K562 (cell line): ENCODE results near the gene SCN8A. TPM values are rescaled to one million over a fixed set of nuclear protein-coding genes. Genes with fewer than 3 reads are reported as not detected.

Experiments
- ATAC-seq: fragments of 200-7000 bp; cut with Tn5 transposase; 3 replicates; pipeline ENCODE4 v1.9.1; 2020; ENCODE audit warnings: moderate library complexity
- BruUV-seq: library from RNA; stranded (reverse); fragments of 400-500 nt; replicated peaks from 2 replicates; lab custom pipeline; 2021; lab: Mats Ljungman, UMichigan
- CTCF ChIA-PET: fragments of 300-600 bp; formaldehyde crosslinking; extraction: SDS; loops from one replicate; lab custom pipeline; 2021; ENCODE audit warnings: low intra/inter-chr PET ratio; lab: Yijun Ruan, JAX
- POLR2A ChIA-PET: fragments of 300-600, 350-650 bp; sonication (Branson Sonifier 250); formaldehyde crosslinking; extraction: SDS; loops from one replicate; lab custom pipeline; 2021; ENCODE audit warnings: antibody characterized with exemption, inconsistent platforms; lab: Yijun Ruan, JAX
- DNase-seq, 4 experiments: peaks; one replicate each; pipeline versions ENCODE4 v3.0.0 to v3.0.0-alpha.2; 2011 to 2018; ENCODE audit warnings: low spot score in 3 of 4, mixed read lengths in 3 of 4; ENCODE audit errors: extremely low read depth in 1 of 4
- FAIRE-seq: peaks from 2 replicates; lab custom pipeline; 2011; peaks lifted over from hg19 to GRCh38; lab: Jason Lieb, UNC
- H2AFZ ChIP-seq: 2 replicates; pipeline ENCODE4 v1.6.0; 2011; ENCODE audit warnings: low read depth, low read length, control low read depth, inconsistent platforms
- H3K27ac ChIP-seq: fragments of 200-600 bp; 3 replicates; pipeline ENCODE4 v1.8.0; 2011; ENCODE audit warnings: low read depth, mild to moderate bottlenecking, control low read depth, inconsistent platforms, low read length, moderate library complexity, mixed read lengths; ENCODE audit errors: extremely low read depth
- H3K27me3 ChIP-seq, 2 experiments: fragments of 300-600 bp in 1 of 2; 2 replicates in 1 of 2; 3 replicates in 1 of 2; pipeline versions ENCODE4 v1.6.0 to v1.8.0; 2011; ENCODE audit warnings: inconsistent platforms in 2 of 2, low read length in 2 of 2, mild to moderate bottlenecking in 1 of 2, mixed read lengths in 1 of 2, moderate library complexity in 1 of 2; ENCODE audit not compliant: control insufficient read depth in 2 of 2, insufficient read depth in 2 of 2
- H3K36me3 ChIP-seq: fragments of 300-600 bp; 3 replicates; pipeline ENCODE4 v1.8.0; 2011; ENCODE audit warnings: mild to moderate bottlenecking, low read length, inconsistent platforms; ENCODE audit not compliant: control insufficient read depth, insufficient read depth
- H3K4me1 ChIP-seq, 2 experiments: fragments of 200-600 bp in 1 of 2; replicated peaks in 1 of 2; 2 replicates in 1 of 2; 3 replicates in 1 of 2; pipeline versions ENCODE4 v1.5.1 to v1.8.0; 2011; ENCODE audit warnings: inconsistent platforms in 2 of 2, low read length in 2 of 2, mild to moderate bottlenecking in 1 of 2, mixed read lengths in 1 of 2, moderate library complexity in 1 of 2; ENCODE audit not compliant: control insufficient read depth in 2 of 2, insufficient read depth in 2 of 2
- H3K4me2 ChIP-seq: 2 replicates; pipeline ENCODE4 v1.6.1; 2011; ENCODE audit warnings: low read length, control low read depth, inconsistent platforms, mixed read lengths; ENCODE audit not compliant: insufficient read depth
- H3K4me3 ChIP-seq: fragments of 200-600 bp; sonication (generic), shearing (Covaris generic); 2 replicates; pipeline ENCODE4 v1.5.1; 2016; ENCODE audit warnings: control low read depth, inconsistent platforms
- H3K79me2 ChIP-seq: fragments of 200-600 bp; 3 replicates; pipeline ENCODE4 v1.8.0; 2011; ENCODE audit warnings: low read length, inconsistent platforms; ENCODE audit not compliant: control insufficient read depth, insufficient read depth
- H3K9ac ChIP-seq, 2 experiments: 2 replicates each; pipeline versions ENCODE4 v1.6.0 to v1.6.1; 2011; ENCODE audit warnings: low read depth in 2 of 2, low read length in 2 of 2, control low read depth in 1 of 2, inconsistent platforms in 1 of 2, mild to moderate bottlenecking in 1 of 2, mixed read lengths in 1 of 2; ENCODE audit not compliant: insufficient read depth in 1 of 2
- H3K9me1 ChIP-seq: one replicate; pipeline ENCODE4 v1.6.0; 2011; ENCODE audit warnings: inconsistent platforms, mild to moderate bottlenecking, low read length, moderate library complexity; ENCODE audit not compliant: control insufficient read depth, insufficient read depth
- H3K9me3 ChIP-seq: replicated peaks from 2 replicates; pipeline ENCODE4 v1.5.1; 2011; ENCODE audit warnings: low read depth, low read length, inconsistent platforms; ENCODE audit not compliant: control insufficient read depth, insufficient read depth
- H4K20me1 ChIP-seq: replicated peaks from 2 replicates; pipeline ENCODE4 v1.6.1; 2011; ENCODE audit warnings: low read length, inconsistent platforms, mixed read lengths; ENCODE audit not compliant: control insufficient read depth, insufficient read depth
- BACH1 ChIP-seq: fragments of 200-800 bp; sonication (Bioruptor generic); IDR thresholded peaks from 2 replicates; pipeline ENCODE4 v1.6.1; 2016; ENCODE audit warnings: missing genetic modification characterization, missing compliant biosample characterization
- CEBPG ChIP-seq, 3 experiments: fragments of 200-800 bp in 1 of 3; sonication (Bioruptor generic) in 1 of 3; sonication (generic) in 1 of 3; formaldehyde crosslinking in 1 of 3; IDR thresholded peaks in 2 of 3; conservative IDR thresholded peaks in 1 of 3; 2 replicates each; pipeline versions ENCODE4 v1.6.1 to v1.8.0; 2016 to 2022; ENCODE audit warnings: missing compliant biosample characterization in 2 of 3, missing genetic modification characterization in 2 of 3, mild to moderate bottlenecking in 1 of 3, missing genetic modification reagents in 1 of 3
- CHCHD3 ChIP-seq: fragments of 250-450 bp; sonication (Bioruptor Pico); IDR thresholded peaks from 2 replicates; pipeline ENCODE4 v2.1.2; 2022; ENCODE audit warnings: mild to moderate bottlenecking
- EZH2 ChIP-seq: IDR thresholded peaks from 2 replicates; pipeline ENCODE4 v1.6.1; 2012; ENCODE audit warnings: low read depth, mild to moderate bottlenecking, inconsistent platforms, low read length, borderline replicate concordance
- KLF16 ChIP-seq: IDR thresholded peaks from 2 replicates; pipeline ENCODE4 v1.6.1; 2016; ENCODE audit warnings: antibody characterized with exemption
- KLF6 ChIP-seq: fragments of 250-450 bp; sonication (Bioruptor Pico); IDR thresholded peaks from 2 replicates; pipeline ENCODE4 v1.4.0; 2020; ENCODE audit warnings: mild to moderate bottlenecking, moderate library complexity, borderline replicate concordance
- PHF20 ChIP-seq: fragments of 450-650 bp; IDR thresholded peaks from 2 replicates; pipeline ENCODE4 v1.6.1; 2018; ENCODE audit not compliant: partially characterized antibody
- TCF7 ChIP-seq: sonication (generic); IDR thresholded peaks from 2 replicates; pipeline ENCODE4 v1.6.1; 2016; ENCODE audit warnings: antibody characterized with exemption, borderline replicate concordance
- ZNF75A ChIP-seq: fragments of 450-650 bp; formaldehyde crosslinking; IDR thresholded peaks from 2 replicates; pipeline ENCODE4 v1.4.0; 2020; ENCODE audit warnings: mild to moderate bottlenecking
- WGBS: fragments of 100-300 bp; shearing (Covaris generic); methylation state at CpG from one replicate; pipeline ENCODE4 v1.1.6; 2016; ENCODE audit warnings: low coverage, mixed read lengths; ENCODE audit not compliant: insufficient coverage; ENCODE audit errors: missing lambda C conversion rate; 5-methylcytosine and 5-hydroxymethylcytosine counted together
- in situ Hi-C: fragments of 300-500 bp; cut with MboI; formaldehyde crosslinking; loops from 4 replicates; pipeline ENCODE4 v1.15.0; 2018; ENCODE audit warnings: inconsistent platforms, mixed read lengths
- intact Hi-C: fragments of 100-400 bp; cut with micrococcal nuclease; formaldehyde crosslinking; loops from 2 replicates; pipeline ENCODE4 v1.14.2; 2022
- polyA plus RNA-seq, 8 experiments: library from polyadenylated mRNA; depleted of rRNA in 4 of 8; stranded (reverse) in 5 of 8; unstranded in 3 of 8; fragments of >200 nt; fragmentation: Nextera tagmentation in 2 of 8; fragmentation: Illumina TruSeq in 1 of 8; extraction: Ambion mirVana in 2 of 8; extraction: Trizol in 1 of 8; gene quantifications; 2 replicates each; pipeline versions ENCODE4 v1.2.1 to v1.2.3, GENCODE V29; 2011 to 2014; ENCODE audit warnings: inconsistent platforms in 1 of 8, missing spikeins in 1 of 8
- total RNA-seq, 7 experiments: library from RNA; depleted of rRNA in 6 of 7; stranded (reverse); fragments of >200 nt in 6 of 7; fragmentation: Illumina TruSeq in 2 of 7; extraction: Trizol in 2 of 7; gene quantifications; 2 replicates each; pipeline versions ENCODE4 v1.2.1 to v1.2.3, GENCODE V29; 2011 to 2021; ENCODE audit warnings: low replicate concordance in 1 of 7
- TF ChIP-seq, protein P1 (sequence below), 2 experiments: fragments of 450-650 bp in 1 of 2; sonication (generic) in 1 of 2; formaldehyde crosslinking; conservative IDR thresholded peaks; 2 replicates each; pipeline versions ENCODE4 v1.4.0 to v1.8.1; 2020 to 2022; ENCODE audit warnings: mild to moderate bottlenecking in 1 of 2, missing genetic modification reagents in 1 of 2

Gene SCN8A
- total and polyA plus RNA-seq, 9 of the 15 experiments (the other 6 are each of a cell fraction or from before 2014, with no cell fraction given): 0.03 to 0.29 (median 0.15) TPM; not detected in 1

DNA sequence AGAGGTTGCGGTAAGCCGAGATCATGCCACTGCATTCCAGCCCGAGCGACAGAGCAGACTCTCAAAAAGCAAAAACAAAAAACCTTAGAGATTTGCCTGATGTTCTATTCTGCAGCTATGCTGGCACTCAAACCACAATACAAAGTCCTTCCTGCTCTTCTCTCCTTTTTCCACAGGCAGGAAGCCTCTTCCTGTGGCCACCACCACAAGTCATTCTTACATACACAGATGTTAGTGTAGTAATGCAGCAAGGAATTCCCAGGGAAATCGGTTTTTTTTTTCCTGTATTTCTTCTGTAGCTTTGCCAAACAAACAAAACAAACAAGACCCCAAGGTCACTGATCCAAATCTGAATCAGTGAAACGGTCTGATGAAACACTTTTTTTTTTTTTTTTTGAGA lies 153.2 kb downstream of the SCN8A start (continued):
- TF ChIP-seq ZNF75A (no peak), CHCHD3 (CRISPR knock-in tag) (no peak), KLF6 (CRISPR knock-in tag) (no peak), BACH1 (no peak), PHF20 (no peak)

DNA sequence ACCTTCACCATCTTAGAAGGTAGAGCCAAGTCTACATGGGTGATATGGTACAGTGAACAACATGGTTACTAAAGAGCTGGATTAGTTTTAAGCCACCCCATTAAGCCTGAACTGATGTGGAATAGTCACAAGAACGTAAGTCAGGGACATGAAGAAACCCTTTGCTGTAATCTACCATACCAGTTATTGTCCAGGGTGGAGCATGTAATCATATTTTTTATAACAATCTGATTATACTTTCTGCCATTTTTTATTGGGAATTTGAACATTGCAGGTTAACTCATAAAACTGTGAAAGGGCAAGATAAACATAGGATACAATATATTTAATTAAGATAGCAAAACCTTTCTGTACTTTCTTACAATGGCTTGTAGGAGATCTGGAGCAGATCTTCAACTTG lies 153.9 kb downstream of the SCN8A start:
- DNase-seq (no peak), FAIRE-seq (no peak), ATAC-seq (no peak)
- ChIA-PET CTCF (no interaction called here), POLR2A (no interaction called here)
- Histone ChIP-seq H3K79me2 (no peaks in the 10 kb centered on the region), H3K9me1 (no peaks in the 10 kb centered on the region), H3K4me2 (no peak overlapping the region), H3K4me3 (no peak overlapping the region), H3K9me3 (no peaks in the 10 kb centered on the region), H3K27ac (no peak overlapping the region), H2AFZ (no peak overlapping the region), H3K9ac (no peak overlapping the region), H3K4me1 (no peaks in the 10 kb centered on the region), H3K36me3 (no peaks in the 10 kb centered on the region), H3K27me3 (peaks cover 2 to 5% of the 10 kb centered on the region in 2 experiments; a peak in 1 of 5 replicates), H4K20me1 (no peaks in the 10 kb centered on the region)
- intact Hi-C loops (no loop called here), in situ Hi-C loops (no loop called here)
- BruUV-seq: no TSS peak
- TF ChIP-seq KLF16 (no peak), TCF7 (no peak), EZH2 (no peak), CEBPG (CRISPR knock-in tag; IDR thresholded peaks at IDR 0.05) (no peak), CEBPG (tag; conservative IDR thresholded peaks at IDR 0.05 in 1 of 2, IDR thresholded peaks at IDR 0.05 in 1 of 2) (no peak)
- TF ChIP-seq, protein P1, sequence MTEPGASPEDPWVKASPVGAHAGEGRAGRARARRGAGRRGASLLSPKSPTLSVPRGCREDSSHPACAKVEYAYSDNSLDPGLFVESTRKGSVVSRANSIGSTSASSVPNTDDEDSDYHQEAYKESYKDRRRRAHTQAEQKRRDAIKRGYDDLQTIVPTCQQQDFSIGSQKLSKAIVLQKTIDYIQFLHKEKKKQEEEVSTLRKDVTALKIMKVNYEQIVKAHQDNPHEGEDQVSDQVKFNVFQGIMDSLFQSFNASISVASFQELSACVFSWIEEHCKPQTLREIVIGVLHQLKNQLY (CRISPR knock-in tag; conservative IDR thresholded peaks at IDR 0.05): no peak
- WGBS: 0% methylated on average over 1 of the region's 1 CpG
